Measurements from ENCODE around the gene PCK2. TPM values are rescaled to one million over a fixed set of nuclear protein-coding genes. Genes with fewer than 3 reads are reported as not detected.
A peak's percentile ranks its signal among the peaks of the same experiment; 100 is the strongest.

The PCK2 gene
- total and polyA plus RNA-seq, 2 of the 13 experiments (the other 11 are each of a cell fraction or from before 2014, with no cell fraction given) = 129 to 272 TPM

GRCh38 chr14:24146978-24147760, 53.1 kb downstream of the PCK2 start, which contains the start of gene RNF31 (continued):
- TF ChIP-seq HOMEZ (CRISPR knock-in tag; IDR thresholded peaks at IDR 0.05; ENCODE audit: low read depth) = no peak; the same call in 1 of the 2 replicates
- no peak for TF ChIP-seq GLMP (CRISPR knock-in tag; IDR thresholded peaks at IDR 0.05; ENCODE audit: borderline replicate concordance)
- no peak for TF ChIP-seq ZNF563 (CRISPR knock-in tag; IDR thresholded peaks at IDR 0.05)
- peak; percentile 89 for TF ChIP-seq GABPB1 (CRISPR knock-in tag; IDR thresholded peaks at IDR 0.05)
- no peak for TF ChIP-seq AGO1 (IDR thresholded peaks at IDR 0.05; ENCODE audit: low read depth, low read length, poor library complexity, severe bottlenecking)
- TF ChIP-seq STAT6 (CRISPR knock-in tag; IDR thresholded peaks at IDR 0.05; ENCODE audit: borderline replicate concordance) = no peak; the same call in 1 of the 2 replicates
- TF ChIP-seq CREBL2 (CRISPR knock-in tag; IDR thresholded peaks at IDR 0.05; ENCODE audit: borderline replicate concordance) = no peak; the same call in 1 of the 2 replicates
- no peak; the same call in 1 of the 2 replicates for TF ChIP-seq KLF15 (CRISPR knock-in tag; IDR thresholded peaks at IDR 0.05; ENCODE audit: borderline replicate concordance)
- no peak for TF ChIP-seq ZNF878 (CRISPR knock-in tag; IDR thresholded peaks at IDR 0.05)
- TF ChIP-seq ZBTB26 (CRISPR knock-in tag; IDR thresholded peaks at IDR 0.05; ENCODE audit: borderline replicate concordance) = no peak; the same call in 1 of the 2 replicates
- TF ChIP-seq ZNF543 (CRISPR knock-in tag; IDR thresholded peaks at IDR 0.05) = peak; percentile 24; the same call in 1 of the 2 replicates
- no peak for TF ChIP-seq MYPOP (CRISPR knock-in tag; IDR thresholded peaks at IDR 0.05)
- no peak for TF ChIP-seq TGIF2 (CRISPR knock-in tag; IDR thresholded peaks at IDR 0.05)
- no peak for TF ChIP-seq FOXA3 (CRISPR knock-in tag; IDR thresholded peaks at IDR 0.05)
- no peak for TF ChIP-seq IRF1 (CRISPR knock-in tag; IDR thresholded peaks at IDR 0.05; ENCODE audit: low read depth)
- peak; percentile 90 for TF ChIP-seq ELF1 (CRISPR knock-in tag; IDR thresholded peaks at IDR 0.05)
- TF ChIP-seq MTA3 (CRISPR knock-in tag; IDR thresholded peaks at IDR 0.05) = no peak
- peak; percentile 1; the same call in 1 of the 2 replicates for TF ChIP-seq NR0B2 (CRISPR knock-in tag; IDR thresholded peaks at IDR 0.05)
